Panc1 (cell line): ENCODE results near the gene FKBP1C. TPM values are rescaled to one million over a fixed set of nuclear protein-coding genes. Genes with fewer than 3 reads are reported as not detected.

Experiments used
- ATAC-seq: fragments of 200-7000 bp; cut with Tn5 transposase; 2 replicates; pipeline ENCODE4 v1.9.1; 2020; ENCODE audit warnings: mild to moderate bottlenecking, moderate library complexity
- BruUV-seq: library from RNA; stranded (reverse); fragments of 400-500 nt; replicated peaks from 2 replicates; lab custom pipeline; 2021; lab: Mats Ljungman, UMichigan
- CTCF ChIA-PET: fragments of 300-600 bp; sonication (Branson Sonifier 250); formaldehyde crosslinking; loops from one replicate; lab custom pipeline; 2022; ENCODE audit warnings: antibody characterized with exemption; lab: Charles Lee
- POLR2A ChIA-PET: fragments of 300-600 bp; sonication (Branson Sonifier 250); formaldehyde crosslinking; loops from one replicate; lab custom pipeline; 2022; ENCODE audit warnings: antibody characterized with exemption; lab: Charles Lee
- DNase-seq: peaks from one replicate; pipeline ENCODE4 v3.0.0-alpha.2; 2010; ENCODE audit warnings: low read depth, low spot score
- H3K27ac ChIP-seq: 2 replicates; pipeline ENCODE4 v1.5.1; 2011; ENCODE audit warnings: mild to moderate bottlenecking, low read length, inconsistent platforms
- H3K27me3 ChIP-seq: fragments of 200-500 bp; sonication (Bioruptor generic); 2 replicates; pipeline ENCODE4 v1.6.0; 2014; ENCODE audit warnings: low read length, inconsistent platforms; ENCODE audit not compliant: control insufficient read depth, insufficient read depth
- H3K36me3 ChIP-seq: fragments of 200-500 bp; sonication (Bioruptor generic); 2 replicates; pipeline ENCODE4 v1.5.1; 2014; ENCODE audit warnings: inconsistent platforms, mild to moderate bottlenecking, low read length, moderate library complexity; ENCODE audit not compliant: control insufficient read depth, insufficient read depth
- H3K4me1 ChIP-seq: 2 replicates; pipeline ENCODE4 v1.5.1; 2011; ENCODE audit warnings: inconsistent platforms, mild to moderate bottlenecking, low read length, moderate library complexity; ENCODE audit not compliant: control insufficient read depth, insufficient read depth
- H3K4me3 ChIP-seq, 2 experiments: 2 replicates each; pipeline ENCODE4 v1.5.1; 2011 to 2012; ENCODE audit warnings: low read depth in 2 of 2, low read length in 2 of 2, mild to moderate bottlenecking in 2 of 2, inconsistent platforms in 1 of 2, moderate library complexity in 1 of 2
- H3K9me3 ChIP-seq: fragments of 200-500 bp; sonication (Bioruptor generic); 2 replicates; pipeline ENCODE4 v1.5.1; 2014; ENCODE audit warnings: low read depth, mild to moderate bottlenecking, inconsistent platforms, low read length, moderate library complexity; ENCODE audit not compliant: control insufficient read depth, insufficient read depth
- POLR2AphosphoS5 ChIP-seq: IDR thresholded peaks from 2 replicates; pipeline ENCODE4 v1.6.1; 2012; ENCODE audit warnings: mild to moderate bottlenecking, low read depth, low read length, moderate library complexity
- SIN3A ChIP-seq: IDR thresholded peaks from 2 replicates; pipeline ENCODE4 v1.6.1; 2012; ENCODE audit warnings: low read depth, mild to moderate bottlenecking, low read length, moderate library complexity, borderline replicate concordance; ENCODE audit not compliant: insufficient read depth
- TCF7L2 ChIP-seq: IDR thresholded peaks from 2 replicates; pipeline ENCODE4 v1.6.1; 2011; ENCODE audit warnings: mild to moderate bottlenecking, low read depth, low read length, inconsistent platforms
- in situ Hi-C: cut with HindIII; loops from 2 replicates; pipeline ENCODE4 v1.10.0; 2016; ENCODE audit warnings: low sequenced_read_pairs, low pct_unique_long_range_greater_than_20kb
- intact Hi-C: fragments of 100-400 bp; cut with micrococcal nuclease; formaldehyde crosslinking; loops from one replicate; pipeline ENCODE4 v1.10.0; 2022; ENCODE audit not compliant: unreplicated experiment
- total RNA-seq: library from RNA; stranded (reverse); gene quantifications from one replicate; pipeline ENCODE4 v1.2.1, GENCODE V29; 2021; ENCODE audit not compliant: unreplicated experiment
- TF ChIP-seq, protein P1 (sequence below): fragments of 450-650 bp; IDR thresholded peaks from 2 replicates; pipeline ENCODE4 v1.5.1; 2017; ENCODE audit warnings: mild to moderate bottlenecking
- TF ChIP-seq, protein P2 (sequence below), 2 experiments: IDR thresholded peaks; 2 replicates each; pipeline ENCODE4 v1.6.1; 2011 to 2012; ENCODE audit warnings: low read depth in 2 of 2, control low read depth in 1 of 2, low read length in 1 of 2, mild to moderate bottlenecking in 1 of 2, moderate library complexity in 1 of 2; ENCODE audit not compliant: insufficient read depth in 1 of 2

Gene FKBP1C
- total RNA-seq, 1 experiment from 2014 or later, result 0.49 TPM

DNA sequence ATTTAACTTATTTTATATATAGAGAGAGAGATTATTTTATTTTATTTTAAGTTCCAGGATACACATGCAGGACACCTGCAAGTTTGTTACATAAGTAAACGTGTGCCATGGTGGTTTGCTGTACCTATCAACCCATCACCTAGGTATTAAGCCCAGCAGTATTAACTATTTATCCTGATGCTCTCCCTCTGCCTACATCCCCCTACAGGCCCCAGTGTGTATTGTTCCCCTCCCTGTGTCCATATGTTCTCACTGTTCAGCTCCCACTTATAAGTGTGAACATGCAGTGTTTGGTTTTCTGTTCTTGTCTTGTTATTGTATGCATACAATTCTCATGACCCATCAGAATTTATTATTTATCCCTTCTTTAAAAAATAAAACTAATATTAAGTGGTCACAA, 34.6 kb downstream of the FKBP1C start:
- POLR2A ChIA-PET, result no interaction called here
- CTCF ChIA-PET, result no interaction called here
- H3K27me3 ChIP-seq, result no peaks in the 10 kb centered on the region
- TF ChIP-seq SIN3A, result no peak
- TF ChIP-seq, protein P1, sequence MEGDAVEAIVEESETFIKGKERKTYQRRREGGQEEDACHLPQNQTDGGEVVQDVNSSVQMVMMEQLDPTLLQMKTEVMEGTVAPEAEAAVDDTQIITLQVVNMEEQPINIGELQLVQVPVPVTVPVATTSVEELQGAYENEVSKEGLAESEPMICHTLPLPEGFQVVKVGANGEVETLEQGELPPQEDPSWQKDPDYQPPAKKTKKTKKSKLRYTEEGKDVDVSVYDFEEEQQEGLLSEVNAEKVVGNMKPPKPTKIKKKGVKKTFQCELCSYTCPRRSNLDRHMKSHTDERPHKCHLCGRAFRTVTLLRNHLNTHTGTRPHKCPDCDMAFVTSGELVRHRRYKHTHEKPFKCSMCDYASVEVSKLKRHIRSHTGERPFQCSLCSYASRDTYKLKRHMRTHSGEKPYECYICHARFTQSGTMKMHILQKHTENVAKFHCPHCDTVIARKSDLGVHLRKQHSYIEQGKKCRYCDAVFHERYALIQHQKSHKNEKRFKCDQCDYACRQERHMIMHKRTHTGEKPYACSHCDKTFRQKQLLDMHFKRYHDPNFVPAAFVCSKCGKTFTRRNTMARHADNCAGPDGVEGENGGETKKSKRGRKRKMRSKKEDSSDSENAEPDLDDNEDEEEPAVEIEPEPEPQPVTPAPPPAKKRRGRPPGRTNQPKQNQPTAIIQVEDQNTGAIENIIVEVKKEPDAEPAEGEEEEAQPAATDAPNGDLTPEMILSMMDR, result peak; percentile 25; the same call in 1 of the 2 replicates
- BruUV-seq, result no TSS peak
- DNase-seq (no peak), ATAC-seq (no peak)
- no peaks in the 10 kb centered on the region for H3K36me3 ChIP-seq
- H3K27ac ChIP-seq, result no peak overlapping the region
- H3K9me3 ChIP-seq, result no peaks in the 10 kb centered on the region
- no peaks in the 10 kb centered on the region for H3K4me1 ChIP-seq
- in situ Hi-C loops (no loop called here), intact Hi-C loops (no loop called here)
- H3K4me3 ChIP-seq, result no peak overlapping the region

DNA sequence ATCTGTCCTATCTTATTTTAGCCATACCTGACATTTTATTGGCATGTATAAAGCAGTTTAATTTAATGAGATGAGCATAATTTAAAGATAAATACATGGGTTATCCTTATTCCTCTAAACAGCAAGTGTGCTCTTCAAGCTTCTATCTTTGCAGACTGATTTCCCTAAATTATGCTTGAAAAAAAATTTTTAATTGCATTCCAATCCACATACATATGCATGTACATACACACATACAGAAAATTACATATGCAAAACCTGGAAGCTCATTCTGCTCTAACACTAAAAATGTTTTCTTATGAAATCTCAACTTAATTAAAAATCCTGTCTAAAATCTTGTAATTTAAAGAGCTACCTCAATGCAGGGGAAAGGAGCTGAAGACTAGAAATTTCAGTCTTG, 35.3 kb downstream of the FKBP1C start:
- no peak for ATAC-seq
- no peaks in the 10 kb centered on the region for H3K27me3 ChIP-seq
- POLR2A ChIA-PET, result no interaction called here
- intact Hi-C loops (no loop called here), in situ Hi-C loops (no loop called here)
- no peak for DNase-seq
- TF ChIP-seq POLR2AphosphoS5, result no peak
- TF ChIP-seq, protein P1, result no peak
- TF ChIP-seq SIN3A, result no peak
- TF ChIP-seq, protein P2, sequence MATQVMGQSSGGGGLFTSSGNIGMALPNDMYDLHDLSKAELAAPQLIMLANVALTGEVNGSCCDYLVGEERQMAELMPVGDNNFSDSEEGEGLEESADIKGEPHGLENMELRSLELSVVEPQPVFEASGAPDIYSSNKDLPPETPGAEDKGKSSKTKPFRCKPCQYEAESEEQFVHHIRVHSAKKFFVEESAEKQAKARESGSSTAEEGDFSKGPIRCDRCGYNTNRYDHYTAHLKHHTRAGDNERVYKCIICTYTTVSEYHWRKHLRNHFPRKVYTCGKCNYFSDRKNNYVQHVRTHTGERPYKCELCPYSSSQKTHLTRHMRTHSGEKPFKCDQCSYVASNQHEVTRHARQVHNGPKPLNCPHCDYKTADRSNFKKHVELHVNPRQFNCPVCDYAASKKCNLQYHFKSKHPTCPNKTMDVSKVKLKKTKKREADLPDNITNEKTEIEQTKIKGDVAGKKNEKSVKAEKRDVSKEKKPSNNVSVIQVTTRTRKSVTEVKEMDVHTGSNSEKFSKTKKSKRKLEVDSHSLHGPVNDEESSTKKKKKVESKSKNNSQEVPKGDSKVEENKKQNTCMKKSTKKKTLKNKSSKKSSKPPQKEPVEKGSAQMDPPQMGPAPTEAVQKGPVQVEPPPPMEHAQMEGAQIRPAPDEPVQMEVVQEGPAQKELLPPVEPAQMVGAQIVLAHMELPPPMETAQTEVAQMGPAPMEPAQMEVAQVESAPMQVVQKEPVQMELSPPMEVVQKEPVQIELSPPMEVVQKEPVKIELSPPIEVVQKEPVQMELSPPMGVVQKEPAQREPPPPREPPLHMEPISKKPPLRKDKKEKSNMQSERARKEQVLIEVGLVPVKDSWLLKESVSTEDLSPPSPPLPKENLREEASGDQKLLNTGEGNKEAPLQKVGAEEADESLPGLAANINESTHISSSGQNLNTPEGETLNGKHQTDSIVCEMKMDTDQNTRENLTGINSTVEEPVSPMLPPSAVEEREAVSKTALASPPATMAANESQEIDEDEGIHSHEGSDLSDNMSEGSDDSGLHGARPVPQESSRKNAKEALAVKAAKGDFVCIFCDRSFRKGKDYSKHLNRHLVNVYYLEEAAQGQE (IDR thresholded peaks at IDR 0.05; ENCODE audit: insufficient read depth in 1 of 2, low read depth in 2 of 2, low read length in 1 of 2), result no peak
- TF ChIP-seq TCF7L2, result no peak
- no peak overlapping the region for H3K27ac ChIP-seq
- no peaks in the 10 kb centered on the region for H3K36me3 ChIP-seq
- CTCF ChIA-PET, result interaction anchor here (0.6 kb wide), 1 partner anchor 179 kb away, joined by 4 read pairs; no protein-coding TSS in a partner anchor
- no peak overlapping the region for H3K4me3 ChIP-seq
- no peaks in the 10 kb centered on the region for H3K9me3 ChIP-seq
- no TSS peak for BruUV-seq
- no peaks in the 10 kb centered on the region for H3K4me1 ChIP-seq
